ENCODE measurements around the gene ZFYVE1.

Gene ZFYVE1

DNA sequence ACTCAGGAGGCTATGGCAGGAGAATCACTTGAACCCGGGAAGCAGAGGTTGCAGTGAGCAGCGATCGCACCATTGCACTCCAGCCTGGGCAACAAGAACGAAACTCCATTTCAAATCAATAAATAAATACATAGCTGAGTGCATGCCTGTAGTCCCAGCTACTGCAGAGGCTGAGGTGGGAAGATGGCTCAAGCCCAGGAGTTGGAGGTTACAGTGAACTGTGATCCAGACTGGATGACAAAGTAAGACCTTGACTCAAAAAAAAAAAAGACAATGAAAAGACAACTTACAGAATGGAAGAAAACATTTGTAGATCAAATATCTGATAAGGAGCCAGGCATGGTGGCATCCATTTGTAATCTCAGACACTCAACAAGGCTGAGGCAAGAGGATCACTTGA is 27.6 kb downstream of the ZFYVE1 start:
- TF ChIP-seq ZFX (IDR thresholded peaks at IDR 0.05; ENCODE audit: borderline replicate concordance) = no peak
- TF ChIP-seq, protein P1, sequence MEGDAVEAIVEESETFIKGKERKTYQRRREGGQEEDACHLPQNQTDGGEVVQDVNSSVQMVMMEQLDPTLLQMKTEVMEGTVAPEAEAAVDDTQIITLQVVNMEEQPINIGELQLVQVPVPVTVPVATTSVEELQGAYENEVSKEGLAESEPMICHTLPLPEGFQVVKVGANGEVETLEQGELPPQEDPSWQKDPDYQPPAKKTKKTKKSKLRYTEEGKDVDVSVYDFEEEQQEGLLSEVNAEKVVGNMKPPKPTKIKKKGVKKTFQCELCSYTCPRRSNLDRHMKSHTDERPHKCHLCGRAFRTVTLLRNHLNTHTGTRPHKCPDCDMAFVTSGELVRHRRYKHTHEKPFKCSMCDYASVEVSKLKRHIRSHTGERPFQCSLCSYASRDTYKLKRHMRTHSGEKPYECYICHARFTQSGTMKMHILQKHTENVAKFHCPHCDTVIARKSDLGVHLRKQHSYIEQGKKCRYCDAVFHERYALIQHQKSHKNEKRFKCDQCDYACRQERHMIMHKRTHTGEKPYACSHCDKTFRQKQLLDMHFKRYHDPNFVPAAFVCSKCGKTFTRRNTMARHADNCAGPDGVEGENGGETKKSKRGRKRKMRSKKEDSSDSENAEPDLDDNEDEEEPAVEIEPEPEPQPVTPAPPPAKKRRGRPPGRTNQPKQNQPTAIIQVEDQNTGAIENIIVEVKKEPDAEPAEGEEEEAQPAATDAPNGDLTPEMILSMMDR (IDR thresholded peaks at IDR 0.05) = no peak

DNA sequence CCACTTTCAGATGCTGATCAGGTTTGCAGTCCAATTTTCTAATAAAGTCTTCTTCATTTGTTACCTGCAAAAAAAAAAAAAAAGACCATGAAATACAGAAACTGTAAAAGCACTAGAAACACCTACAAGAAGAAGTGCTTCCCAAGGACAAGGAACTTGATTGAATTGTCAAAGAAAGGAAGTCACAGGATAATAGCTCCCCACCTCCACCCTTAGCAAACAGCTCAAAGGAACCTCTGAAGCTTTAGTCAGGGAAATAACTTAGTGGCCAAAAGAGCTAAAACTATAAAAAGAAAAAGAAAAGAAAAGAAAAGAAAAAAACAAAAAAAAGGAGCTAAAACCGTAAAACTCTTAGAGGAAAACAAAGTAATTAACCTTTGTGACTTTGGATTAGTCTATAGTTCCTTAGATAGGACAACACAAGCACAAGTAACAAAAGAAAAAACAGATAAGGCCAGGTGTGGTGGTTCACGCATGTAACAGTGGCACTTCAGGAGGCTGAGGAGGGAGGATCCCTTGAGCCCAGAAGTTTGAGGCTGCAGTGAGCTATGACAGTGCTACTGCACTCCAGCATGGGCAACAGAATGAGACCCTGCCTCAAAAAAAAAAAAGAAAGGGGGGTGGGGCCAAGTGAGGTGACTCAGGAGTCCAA is 28.5 kb downstream of the ZFYVE1 start:
- TF ChIP-seq, protein P1 (IDR thresholded peaks at IDR 0.05) = no peak
- no peak for TF ChIP-seq ZFX (IDR thresholded peaks at IDR 0.05; ENCODE audit: borderline replicate concordance)
- no peak overlapping the region for H3K27ac ChIP-seq

More for the DNA sequence above, 27.6 kb downstream of the ZFYVE1 start:
- H3K27ac ChIP-seq = no peak overlapping the region

DNA sequence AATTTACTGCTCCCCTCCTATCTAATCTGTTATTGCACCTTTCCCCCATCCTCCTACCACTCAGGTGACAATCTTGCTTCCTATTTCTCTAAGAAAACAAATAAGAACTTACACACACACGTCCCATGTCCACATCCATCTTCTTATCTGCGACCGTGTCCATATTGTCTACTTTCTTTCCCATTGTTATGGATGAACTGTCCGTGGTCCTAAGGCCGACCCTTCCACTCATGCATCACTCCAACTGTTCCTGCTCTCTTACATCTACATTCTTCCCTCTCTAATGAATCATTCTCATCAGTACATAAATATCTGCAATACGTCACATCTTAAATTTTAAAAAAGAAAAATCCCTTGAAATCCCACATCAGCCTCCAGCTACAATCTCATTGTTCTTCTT is 30.0 kb downstream of the ZFYVE1 start:
- no peak for TF ChIP-seq ZFX (IDR thresholded peaks at IDR 0.05; ENCODE audit: borderline replicate concordance)
- TF ChIP-seq, protein P1 (IDR thresholded peaks at IDR 0.05) = no peak
- H3K27ac ChIP-seq = no peak overlapping the region

GRCh38 chr14:72990171-72990570 is 36.7 kb downstream of the ZFYVE1 start:
- no peak overlapping the region for H3K27ac ChIP-seq
- TF ChIP-seq ZFX (IDR thresholded peaks at IDR 0.05; ENCODE audit: borderline replicate concordance) = no peak
- TF ChIP-seq, protein P1 (IDR thresholded peaks at IDR 0.05) = no peak

GRCh38 chr14:72986857-72987256 is 40.0 kb downstream of the ZFYVE1 start:
- TF ChIP-seq ZFX (IDR thresholded peaks at IDR 0.05; ENCODE audit: borderline replicate concordance) = no peak
- TF ChIP-seq, protein P1 (IDR thresholded peaks at IDR 0.05) = no peak
- H3K27ac ChIP-seq = no peak overlapping the region

GRCh38 chr14:72986214-72986613 is 40.7 kb downstream of the ZFYVE1 start:
- TF ChIP-seq, protein P1 (IDR thresholded peaks at IDR 0.05) = no peak
- TF ChIP-seq ZFX (IDR thresholded peaks at IDR 0.05; ENCODE audit: borderline replicate concordance) = no peak
- no peak overlapping the region for H3K27ac ChIP-seq

DNA sequence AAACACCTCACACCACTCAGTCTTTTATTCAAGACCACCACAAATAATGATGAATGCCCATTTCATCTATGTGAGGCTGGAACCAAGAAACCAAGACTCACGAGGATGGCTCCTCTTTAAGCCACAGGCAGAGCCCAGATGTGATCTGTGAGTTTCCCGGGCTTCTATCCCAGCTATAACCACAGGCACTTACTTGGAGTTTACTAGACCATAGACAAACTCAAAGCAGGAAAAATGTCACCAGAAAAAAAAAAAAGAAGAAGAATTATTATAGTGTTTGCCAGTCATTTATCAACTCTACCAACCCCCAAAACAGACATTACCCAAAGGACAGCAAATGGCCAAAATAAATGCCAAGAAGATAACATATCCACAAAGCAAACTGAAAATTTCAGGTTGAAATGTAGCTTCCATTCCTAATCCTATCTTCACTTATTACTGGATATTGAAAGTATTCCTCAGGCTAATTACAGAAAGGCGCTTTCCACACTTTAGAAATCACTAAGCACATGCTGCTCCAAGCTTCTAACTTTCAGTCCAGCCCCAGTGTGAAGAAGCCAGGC is 44.7 kb downstream of the ZFYVE1 start:
- no peak for TF ChIP-seq ZFX (IDR thresholded peaks at IDR 0.05; ENCODE audit: borderline replicate concordance)
- TF ChIP-seq, protein P1 (IDR thresholded peaks at IDR 0.05) = no peak
- H3K27ac ChIP-seq = no peak overlapping the region
